IPS-15b (cell line): Measurements from ENCODE around the gene MAP4K2.
"Not testable (repeated sequence)": the region's sequence is repeated elsewhere in the genome, so short reads cannot be mapped to it uniquely, and the experiment has no call there.

Experiments used
- H3K27me3 ChIP-seq: one replicate; pipeline ENCODE4 v1.6.1; 2013; ENCODE audit warnings: low read length; ENCODE audit not compliant: control insufficient read depth, insufficient read depth
- H3K36me3 ChIP-seq: one replicate; pipeline ENCODE4 v1.6.1; 2013; ENCODE audit warnings: low read length; ENCODE audit not compliant: control insufficient read depth, insufficient read depth
- H3K4me1 ChIP-seq: one replicate; pipeline ENCODE4 v1.6.1; 2013; ENCODE audit warnings: mild to moderate bottlenecking, low read length; ENCODE audit not compliant: control insufficient read depth, insufficient read depth
- H3K4me3 ChIP-seq: one replicate; pipeline ENCODE4 v1.5.1; 2013; ENCODE audit warnings: low read depth, low read length
- H3K9ac ChIP-seq: one replicate; pipeline ENCODE4 v1.6.1; 2013; ENCODE audit warnings: low read depth, mild to moderate bottlenecking, low read length
- H3K9me3 ChIP-seq: one replicate; pipeline ENCODE4 v1.6.1; 2013; ENCODE audit warnings: mild to moderate bottlenecking, low read length; ENCODE audit not compliant: control insufficient read depth, insufficient read depth

Gene MAP4K2

GRCh38 chr11:64803158-64803845, at the start of gene MAP4K2:
MAP4K2 (minus strand) TSS chr11:64803214; CDS start chr11:64803149, 65 bp downstream.
- H3K9me3 ChIP-seq, result no peaks in the 10 kb centered on the region
- peak within 1 kb of the TSS; percentile 50 for H3K9ac ChIP-seq
- no peaks in the 10 kb centered on the region for H3K27me3 ChIP-seq
- H3K4me3 ChIP-seq, result peak within 1 kb of the TSS; percentile 71
- H3K36me3 ChIP-seq, result peaks cover 30% of the 10 kb centered on the region
- H3K4me1 ChIP-seq, result peaks cover 3% of the 10 kb centered on the region

DNA sequence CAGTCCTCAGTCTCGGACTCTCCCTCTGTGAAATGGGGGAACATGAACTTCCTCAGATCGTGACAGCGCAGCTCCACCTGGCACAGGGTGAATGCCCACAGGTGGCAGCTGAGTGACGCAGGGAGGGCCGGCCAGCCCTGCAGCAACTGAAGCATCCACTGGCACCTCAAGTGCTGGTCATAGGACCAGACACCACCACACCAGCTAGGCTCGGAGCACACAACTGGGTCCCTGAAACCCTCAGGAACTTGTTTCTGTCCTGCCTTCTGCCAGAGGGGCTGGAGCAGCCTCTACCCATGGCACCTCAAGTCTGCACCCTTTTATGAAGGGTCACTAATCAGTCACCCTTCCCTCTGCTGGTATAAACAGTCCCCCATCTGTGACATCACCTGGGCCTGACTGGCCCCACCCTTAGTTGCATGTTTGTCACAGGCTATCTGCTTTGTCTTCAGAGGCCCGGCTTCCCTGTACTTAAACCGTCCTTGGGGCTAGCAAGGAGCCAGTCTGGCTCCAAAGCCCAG, 48.9 kb upstream of the MAP4K2 start:
- no peaks in the 10 kb centered on the region for H3K9me3 ChIP-seq
- H3K27me3 ChIP-seq, result no peaks in the 10 kb centered on the region
- no peak overlapping the region for H3K4me3 ChIP-seq
- H3K4me1 ChIP-seq, result peaks cover 5% of the 10 kb centered on the region
- peaks cover 14% of the 10 kb centered on the region for H3K36me3 ChIP-seq
- no peak overlapping the region for H3K9ac ChIP-seq

GRCh38 chr11:64850979-64851567, 48.1 kb upstream of the MAP4K2 start:
- Histone ChIP-seq H3K4me3 (no peak overlapping the region), H3K9ac (no peak overlapping the region), H3K9me3 (no peaks in the 10 kb centered on the region), H3K36me3 (peaks cover 9% of the 10 kb centered on the region), H3K27me3 (no peaks in the 10 kb centered on the region), H3K4me1 (peaks cover 7% of the 10 kb centered on the region)

GRCh38 chr11:64849598-64850356, 46.8 kb upstream of the MAP4K2 start:
- Histone ChIP-seq H3K4me3 (no peak overlapping the region), H3K9me3 (no peaks in the 10 kb centered on the region), H3K27me3 (no peaks in the 10 kb centered on the region), H3K9ac (no peak overlapping the region), H3K36me3 (peaks cover 9% of the 10 kb centered on the region), H3K4me1 (peaks cover 7% of the 10 kb centered on the region)

- Histone ChIP-seq H3K4me3 (no peak overlapping the region), H3K36me3 (peaks cover 4% of the 10 kb centered on the region), H3K4me1 (peaks cover 7% of the 10 kb centered on the region), H3K9me3 (no peaks in the 10 kb centered on the region), H3K27me3 (no peaks in the 10 kb centered on the region), H3K9ac (no peak overlapping the region)
These were observed 46.0 kb upstream of the MAP4K2 start for GRCh38 chr11:64848826-64849597.

DNA sequence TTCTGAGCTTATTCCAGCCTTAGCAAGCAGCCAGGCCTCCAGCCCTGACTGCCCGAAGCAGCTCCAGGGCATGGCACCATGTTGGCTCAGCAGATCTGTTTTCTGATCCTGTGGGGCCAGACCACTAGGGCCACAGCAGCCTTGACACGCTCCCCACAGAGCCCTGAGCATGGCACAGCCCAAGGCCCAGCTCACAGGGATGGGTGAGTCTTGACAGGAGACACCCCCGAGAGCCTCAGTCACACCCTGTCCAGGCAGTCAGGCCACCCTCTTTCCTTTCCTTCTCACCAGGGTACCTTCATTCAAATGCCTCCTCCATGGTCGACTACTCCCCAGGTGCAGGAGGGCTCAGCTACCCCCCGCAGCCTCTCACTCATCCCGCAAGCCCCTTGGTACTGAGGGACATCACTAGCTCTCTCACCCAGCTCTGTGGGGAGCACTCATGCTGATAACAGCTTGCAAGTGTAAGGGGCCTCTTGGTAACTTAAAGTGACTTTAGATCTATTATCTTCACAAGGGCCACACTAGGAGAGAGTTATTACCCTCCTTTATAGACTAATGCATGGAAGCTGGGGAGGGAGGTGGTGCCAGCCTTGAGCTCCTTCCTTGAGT, 45.3 kb upstream of the MAP4K2 start:
- peaks cover 7% of the 10 kb centered on the region for H3K4me1 ChIP-seq
- H3K4me3 ChIP-seq, result no peak overlapping the region
- H3K9ac ChIP-seq, result no peak overlapping the region

GRCh38 chr11:64846998-64847666, 44.1 kb upstream of the MAP4K2 start:
- no peaks in the 10 kb centered on the region for H3K36me3 ChIP-seq
- H3K4me1 ChIP-seq, result peaks cover 12% of the 10 kb centered on the region
- no peaks in the 10 kb centered on the region for H3K27me3 ChIP-seq
- no peak overlapping the region for H3K4me3 ChIP-seq
- no peak overlapping the region for H3K9ac ChIP-seq
- H3K9me3 ChIP-seq, result no peaks in the 10 kb centered on the region

More for the DNA sequence above, 45.3 kb upstream of the MAP4K2 start:
- no peaks in the 10 kb centered on the region for H3K36me3 ChIP-seq
- no peaks in the 10 kb centered on the region for H3K27me3 ChIP-seq
- H3K9me3 ChIP-seq, result no peaks in the 10 kb centered on the region

DNA sequence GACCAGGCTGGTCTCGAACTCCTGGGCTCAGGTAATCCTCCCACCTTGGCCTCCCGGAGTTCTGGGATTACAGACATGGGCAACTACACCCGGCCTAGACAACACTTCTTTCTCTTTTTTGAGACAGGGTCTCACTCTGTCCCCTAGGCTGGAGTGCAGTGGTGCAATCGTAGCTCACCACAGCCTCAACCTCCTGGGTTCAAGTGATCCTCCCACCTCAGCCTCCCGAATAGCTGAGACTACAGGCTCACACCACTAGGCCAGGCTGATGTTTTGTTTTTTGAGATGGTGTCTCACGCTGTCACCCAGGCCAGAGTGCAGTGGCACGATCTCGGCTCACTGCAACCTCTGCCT, 42.7 kb upstream of the MAP4K2 start:
- not testable (repeated sequence) for H3K4me1 ChIP-seq

GRCh38 chr11:64845129-64845775, 42.2 kb upstream of the MAP4K2 start:
- Histone ChIP-seq H3K4me1 (peaks cover 8% of the 10 kb centered on the region), H3K36me3 (peaks cover 3% of the 10 kb centered on the region), H3K4me3 (peak overlapping the region; percentile 61), H3K9ac (no peak overlapping the region), H3K9me3 (no peaks in the 10 kb centered on the region), H3K27me3 (no peaks in the 10 kb centered on the region)

More for the DNA sequence above, 42.7 kb upstream of the MAP4K2 start:
- H3K36me3 ChIP-seq, H3K9me3 ChIP-seq, H3K27me3 ChIP-seq, H3K4me3 ChIP-seq, H3K9ac ChIP-seq: not testable (repeated sequence)

- Histone ChIP-seq H3K36me3 (peaks cover 9% of the 10 kb centered on the region), H3K9me3 (no peaks in the 10 kb centered on the region), H3K27me3 (no peaks in the 10 kb centered on the region), H3K9ac (peak within 1 kb of the TSS; percentile 65), H3K4me1 (peaks cover 8% of the 10 kb centered on the region), H3K4me3 (peak within 1 kb of the TSS; percentile 85)
These were observed 41.5 kb upstream of the MAP4K2 start, which contains the start of gene CDC42BPG for GRCh38 chr11:64844330-64845128. CDC42BPG (minus strand) TSS chr11:64844653; CDS start chr11:64844569, 84 bp downstream.
